Endothelial cell of umbilical vein (primary cell): ENCODE data around the gene FGF10. TPM values are rescaled to one million over a fixed set of nuclear protein-coding genes. Genes with fewer than 3 reads are reported as not detected.

Source experiments
- BruUV-seq: library from RNA; stranded (reverse); fragments of 400-500 nt; replicated peaks from 2 replicates; lab custom pipeline; 2021; lab: Mats Ljungman, UMichigan
- CTCF ChIA-PET: fragments of 300-600, 350-600 bp; sonication (Branson Sonifier 250); formaldehyde crosslinking; loops from one replicate; lab custom pipeline; 2021; ENCODE audit warnings: antibody characterized with exemption, inconsistent platforms; lab: Charles Lee
- POLR2A ChIA-PET: fragments of 300-600, 350-600 bp; sonication (Branson Sonifier 250); formaldehyde crosslinking; loops from one replicate; lab custom pipeline; 2021; ENCODE audit warnings: antibody characterized with exemption, inconsistent platforms; lab: Charles Lee
- DNase-seq: peaks from one replicate; pipeline ENCODE4 v3.0.0-alpha.2; 2011; ENCODE audit warnings: low read depth, low spot score
- FAIRE-seq: peaks from 2 replicates; lab custom pipeline; 2011; peaks lifted over from hg19 to GRCh38; lab: Jason Lieb, UNC
- H2AFZ ChIP-seq: 2 replicates; pipeline ENCODE4 v1.6.0; 2012; ENCODE audit warnings: low read depth, low read length, control low read depth, inconsistent platforms
- H3K27ac ChIP-seq: 2 replicates; pipeline ENCODE4 v1.5.1; 2011; ENCODE audit warnings: low read depth, mild to moderate bottlenecking, control low read depth, low read length, moderate library complexity; ENCODE audit not compliant: insufficient read depth
- H3K27me3 ChIP-seq, 2 experiments: 2 replicates each; pipeline versions ENCODE4 v1.6.0 to v1.6.1; 2011; ENCODE audit warnings: low read length in 2 of 2, mixed read lengths in 1 of 2; ENCODE audit not compliant: control insufficient read depth in 2 of 2, insufficient read depth in 2 of 2
- H3K36me3 ChIP-seq, 2 experiments: 2 replicates in 1 of 2; 3 replicates in 1 of 2; pipeline ENCODE4 v1.5.1; 2011; ENCODE audit warnings: low read length in 2 of 2, mild to moderate bottlenecking in 1 of 2, moderate library complexity in 1 of 2; ENCODE audit not compliant: control insufficient read depth in 2 of 2, insufficient read depth in 2 of 2; ENCODE audit errors: extremely low read depth in 1 of 2
- H3K4me1 ChIP-seq: 3 replicates; pipeline ENCODE4 v1.5.1; 2011; ENCODE audit warnings: mild to moderate bottlenecking, low read length; ENCODE audit not compliant: control insufficient read depth, insufficient read depth; ENCODE audit errors: extremely low read depth
- H3K4me2 ChIP-seq: 2 replicates; pipeline ENCODE4 v1.6.1; 2011; ENCODE audit warnings: low read length, control low read depth, mixed read lengths; ENCODE audit not compliant: insufficient read depth
- H3K4me3 ChIP-seq, 3 experiments: fragments of 200-600 bp in 1 of 3; sonication (generic), shearing (Covaris generic) in 1 of 3; replicated peaks in 1 of 3; 2 replicates each; pipeline ENCODE4 v1.5.1; 2011 to 2016; ENCODE audit warnings: control low read depth in 3 of 3, low read length in 3 of 3, mild to moderate bottlenecking in 2 of 3, inconsistent platforms in 1 of 3, low read depth in 1 of 3, moderate library complexity in 1 of 3; ENCODE audit not compliant: insufficient read depth in 1 of 3
- H3K79me2 ChIP-seq: 2 replicates; pipeline ENCODE4 v1.6.0; 2012; ENCODE audit warnings: low read length, inconsistent platforms; ENCODE audit not compliant: control insufficient read depth, insufficient read depth
- H3K9ac ChIP-seq: replicated peaks from 2 replicates; pipeline ENCODE3; 2011; ENCODE audit warnings: low read length, control low read depth; ENCODE audit not compliant: insufficient read depth; ENCODE audit errors: extremely low read depth
- H3K9me1 ChIP-seq: replicated peaks from 3 replicates; pipeline ENCODE4 v1.6.0; 2011; ENCODE audit warnings: mild to moderate bottlenecking, low read length; ENCODE audit not compliant: control insufficient read depth, insufficient read depth; ENCODE audit errors: extremely low read depth
- H3K9me3 ChIP-seq: replicated peaks from 2 replicates; pipeline ENCODE4 v1.5.1; 2012; ENCODE audit warnings: low read length, inconsistent platforms; ENCODE audit not compliant: control insufficient read depth, insufficient read depth
- H4K20me1 ChIP-seq: replicated peaks from 2 replicates; pipeline ENCODE3; 2011; ENCODE audit warnings: mild to moderate bottlenecking, low read length; ENCODE audit not compliant: control insufficient read depth, insufficient read depth; ENCODE audit errors: extremely low read depth
- EZH2 ChIP-seq: IDR thresholded peaks from 2 replicates; pipeline ENCODE4 v1.6.1; 2012; ENCODE audit warnings: borderline replicate concordance, low read depth, mild to moderate bottlenecking, moderate library complexity, low read length, inconsistent platforms; ENCODE audit not compliant: severe bottlenecking
- FOS ChIP-seq: IDR thresholded peaks from 2 replicates; pipeline ENCODE4 v1.6.1; 2011; ENCODE audit warnings: mild to moderate bottlenecking, low read length, moderate library complexity, borderline replicate concordance; ENCODE audit not compliant: insufficient read depth
- GATA2 ChIP-seq: IDR thresholded peaks from 2 replicates; pipeline ENCODE4 v1.7.0; 2011; ENCODE audit warnings: low read depth, mild to moderate bottlenecking, moderate library complexity, mixed read lengths, low read length; ENCODE audit not compliant: insufficient read length, insufficient read depth
- JUN ChIP-seq: IDR thresholded peaks from 2 replicates; pipeline ENCODE4 v1.6.1; 2011; ENCODE audit warnings: borderline replicate concordance, low read depth; ENCODE audit not compliant: insufficient read length, insufficient read depth
- MYC ChIP-seq: IDR thresholded peaks from one replicate; pipeline ENCODE4 v1.6.1; 2011; ENCODE audit warnings: mild to moderate bottlenecking, low read depth, low read length
- POLR2A ChIP-seq: IDR thresholded peaks from 2 replicates; pipeline ENCODE4 v1.6.1; 2012; ENCODE audit warnings: low read depth, mild to moderate bottlenecking, control low read depth, low read length
- POLR2AphosphoS5 ChIP-seq: IDR thresholded peaks from 2 replicates; pipeline ENCODE4 v1.6.1; 2012; ENCODE audit warnings: low read depth, mild to moderate bottlenecking, control low read depth, low read length, moderate library complexity; ENCODE audit not compliant: insufficient read depth
- dilution Hi-C: fragments of 300-500 bp; cut with MboI; formaldehyde crosslinking; loops from one replicate; pipeline ENCODE4 v1.15.0; 2019; ENCODE audit warnings: low sequenced_read_pairs; ENCODE audit not compliant: extremely low pct_ligation_motif_present
- intact Hi-C: fragments of 100-400 bp; cut with micrococcal nuclease; formaldehyde crosslinking; loops from one replicate; pipeline ENCODE4 v1.10.0; 2022
- polyA plus RNA-seq, 4 experiments: library from polyadenylated mRNA; depleted of rRNA in 3 of 4; stranded (reverse) in 3 of 4; unstranded in 1 of 4; fragments of >200 nt; gene quantifications; 2 replicates each; pipeline versions ENCODE4 v1.2.1 to v1.2.3, GENCODE V29; 2011 to 2012; ENCODE audit warnings: missing spikeins in 1 of 4
- total RNA-seq: library from RNA; stranded (reverse); gene quantifications from 2 replicates; pipeline ENCODE4 v1.2.3, GENCODE V29; 2021
- TF ChIP-seq, protein P1 (sequence below): IDR thresholded peaks from 2 replicates; pipeline ENCODE4 v1.6.1; 2011; ENCODE audit not compliant: insufficient read depth, insufficient read length
- TF ChIP-seq, protein P2 (sequence below), 2 donors: IDR thresholded peaks; 1 replicate in 1 of 2; 2 replicates in 1 of 2; pipeline ENCODE4 v1.5.1; 2011; ENCODE audit warnings: low read length in 2 of 2, mild to moderate bottlenecking in 2 of 2, moderate library complexity in 2 of 2, control low read depth in 1 of 2, inconsistent platforms in 1 of 2, low read depth in 1 of 2; ENCODE audit not compliant: insufficient read depth in 1 of 2; ENCODE audit errors: extremely low read depth in 1 of 2

The FGF10 gene
- total and polyA plus RNA-seq, 2 donors (not counting 3 experiments of a cell fraction or from before 2014, with no cell fraction given): not detected

DNA sequence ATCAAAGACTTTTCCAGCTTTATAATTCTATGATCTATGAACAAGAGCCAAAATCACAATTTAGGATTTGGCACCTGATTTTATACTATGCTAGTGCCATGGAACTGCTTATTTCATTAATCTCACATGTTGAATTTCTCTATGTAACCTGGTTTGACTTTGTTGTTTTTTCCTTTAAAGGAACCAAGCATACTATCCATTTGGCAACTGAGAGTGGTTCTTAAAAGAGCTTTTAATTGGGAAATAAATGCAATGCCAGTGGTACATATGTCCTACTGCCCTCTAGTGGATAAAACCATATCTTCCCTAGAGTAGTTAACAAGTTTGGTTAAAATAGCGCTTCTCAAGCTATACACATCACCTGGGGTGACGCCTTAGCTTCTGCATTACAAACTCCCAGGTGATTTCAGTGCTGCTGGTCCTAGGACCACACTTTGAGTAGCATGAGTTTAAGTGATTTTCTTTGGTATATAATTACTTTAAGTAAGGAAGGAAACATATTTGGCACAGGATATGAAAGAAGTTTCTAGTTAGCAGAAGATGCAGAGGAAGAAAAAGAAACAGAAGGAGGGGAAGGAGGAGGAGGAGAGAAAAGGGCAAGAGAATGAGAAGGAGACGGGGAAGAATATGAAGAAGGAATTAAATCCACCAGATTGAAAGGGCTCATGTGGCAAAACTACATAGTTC lies 56.8 kb downstream of the FGF10 start:
- DNase-seq (peak; percentile 52), FAIRE-seq (no peak)
- ChIA-PET POLR2A (no interaction called here), CTCF (interaction anchor here (0.7 to 4.0 kb wide), 10 partner anchors 11 to 1188 kb away, joined by 3 to 90 read pairs (median 4); no protein-coding TSS in a partner anchor)
- Histone ChIP-seq H3K27ac (no peak overlapping the region), H3K9ac (no peak overlapping the region), H3K4me3 (no peak overlapping the region), H3K27me3 (no peaks in the 10 kb centered on the region), H4K20me1 (no peaks in the 10 kb centered on the region), H3K9me3 (no peaks in the 10 kb centered on the region), H3K9me1 (no peaks in the 10 kb centered on the region), H3K4me2 (no peak overlapping the region), H2AFZ (no peak overlapping the region), H3K36me3 (no peaks in the 10 kb centered on the region), H3K4me1 (peaks cover 5% of the 10 kb centered on the region), H3K79me2 (no peaks in the 10 kb centered on the region)
- dilution Hi-C loops (no loop called here), intact Hi-C loops (loop anchor here (1.0 to 5.0 kb wide), 3 partner anchors 440 to 701 kb away; no protein-coding TSS in a partner anchor)
- no TSS peak for BruUV-seq
- TF ChIP-seq, protein P1, sequence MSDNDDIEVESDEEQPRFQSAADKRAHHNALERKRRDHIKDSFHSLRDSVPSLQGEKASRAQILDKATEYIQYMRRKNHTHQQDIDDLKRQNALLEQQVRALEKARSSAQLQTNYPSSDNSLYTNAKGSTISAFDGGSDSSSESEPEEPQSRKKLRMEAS: no peak
- TF ChIP-seq GATA2 (no peak), FOS (no peak), JUN (no peak), POLR2AphosphoS5 (no peak), EZH2 (no peak), POLR2A (no peak), MYC (no peak)
- TF ChIP-seq, protein P2, sequence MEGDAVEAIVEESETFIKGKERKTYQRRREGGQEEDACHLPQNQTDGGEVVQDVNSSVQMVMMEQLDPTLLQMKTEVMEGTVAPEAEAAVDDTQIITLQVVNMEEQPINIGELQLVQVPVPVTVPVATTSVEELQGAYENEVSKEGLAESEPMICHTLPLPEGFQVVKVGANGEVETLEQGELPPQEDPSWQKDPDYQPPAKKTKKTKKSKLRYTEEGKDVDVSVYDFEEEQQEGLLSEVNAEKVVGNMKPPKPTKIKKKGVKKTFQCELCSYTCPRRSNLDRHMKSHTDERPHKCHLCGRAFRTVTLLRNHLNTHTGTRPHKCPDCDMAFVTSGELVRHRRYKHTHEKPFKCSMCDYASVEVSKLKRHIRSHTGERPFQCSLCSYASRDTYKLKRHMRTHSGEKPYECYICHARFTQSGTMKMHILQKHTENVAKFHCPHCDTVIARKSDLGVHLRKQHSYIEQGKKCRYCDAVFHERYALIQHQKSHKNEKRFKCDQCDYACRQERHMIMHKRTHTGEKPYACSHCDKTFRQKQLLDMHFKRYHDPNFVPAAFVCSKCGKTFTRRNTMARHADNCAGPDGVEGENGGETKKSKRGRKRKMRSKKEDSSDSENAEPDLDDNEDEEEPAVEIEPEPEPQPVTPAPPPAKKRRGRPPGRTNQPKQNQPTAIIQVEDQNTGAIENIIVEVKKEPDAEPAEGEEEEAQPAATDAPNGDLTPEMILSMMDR (IDR thresholded peaks at IDR 0.05; ENCODE audit: extremely low read depth in 1 of 2, insufficient read depth in 1 of 2, low read depth in 1 of 2, low read length in 2 of 2): peak; percentile 49 to 53
